Activated T-cell treated with anti-CD3 and anti-CD28 coated beads, Interleukin-2, amount 50 U/mL, for 72 hours (primary cell): ENCODE results near the gene ACOX3. TPM values are rescaled to one million over a fixed set of nuclear protein-coding genes. Genes with fewer than 3 reads are reported as not detected.

Experiments
- ATAC-seq, 2 donors: fragments of 150-1000 bp; cut with Tn5 transposase; replicated peaks in 1 of 2; 2 replicates each; pipeline ENCODE4 v1.10.0; 2021; ENCODE audit warnings: moderate library complexity in 2 of 2, mild to moderate bottlenecking in 1 of 2
- DNase-seq, 2 donors: peaks; one replicate each; pipeline ENCODE4 v3.0.0; 2021 to 2022; ENCODE audit warnings: mixed read lengths in 1 of 2
- H3K27ac Mint-ChIP-seq: one replicate; pipeline ENCODE4 v1.8.0; 2022; ENCODE audit warnings: mild to moderate bottlenecking, moderate library complexity, mixed read lengths
- H3K27me3 Mint-ChIP-seq: one replicate; pipeline ENCODE4 v1.8.0; 2022; ENCODE audit warnings: low read depth, mixed read lengths
- H3K36me3 Mint-ChIP-seq, 2 donors: one replicate each; pipeline ENCODE4 v1.8.0; 2022; ENCODE audit warnings: mixed read lengths in 2 of 2, mild to moderate bottlenecking in 1 of 2; ENCODE audit not compliant: insufficient read depth in 2 of 2
- H3K4me1 Mint-ChIP-seq: one replicate; pipeline ENCODE4 v1.8.0; 2022; ENCODE audit warnings: low read depth, mixed read lengths
- H3K4me3 Mint-ChIP-seq, 2 donors: one replicate each; pipeline ENCODE4 v1.8.0; 2022; ENCODE audit warnings: mild to moderate bottlenecking in 2 of 2, mixed read lengths in 2 of 2, moderate library complexity in 2 of 2
- H3K9me3 Mint-ChIP-seq, 2 donors: one replicate each; pipeline ENCODE4 v1.8.0; 2022; ENCODE audit warnings: mixed read lengths in 2 of 2
- total RNA-seq, 2 donors: library from RNA; stranded (reverse); gene quantifications; one replicate each; pipeline ENCODE4 v1.2.3, GENCODE V29; 2022

Gene ACOX3
- total RNA-seq, 2 donors from 2014 or later = 22.2 to 31.2 TPM

GRCh38 chr4:8364141-8364540, 76.4 kb downstream of the ACOX3 start:
- H3K4me3 Mint-ChIP-seq = no peak overlapping the region
- ATAC-seq (no peak), DNase-seq (no peak)
- H3K4me1 Mint-ChIP-seq = no peaks in the 10 kb centered on the region
- H3K36me3 Mint-ChIP-seq = peaks cover 6 to 9% of the 10 kb centered on the region in 2 donors
- no peak overlapping the region for H3K27ac Mint-ChIP-seq
- H3K9me3 Mint-ChIP-seq = peaks cover 2 to 3% of the 10 kb centered on the region in 2 donors
- no peaks in the 10 kb centered on the region for H3K27me3 Mint-ChIP-seq

- ATAC-seq = no peak
- H3K9me3 Mint-ChIP-seq = peaks cover 2 to 3% of the 10 kb centered on the region in 2 donors
- no peaks in the 10 kb centered on the region for H3K4me1 Mint-ChIP-seq
- DNase-seq = no peak
- H3K27me3 Mint-ChIP-seq = no peaks in the 10 kb centered on the region
- H3K36me3 Mint-ChIP-seq = peaks cover 6 to 9% of the 10 kb centered on the region in 2 donors
- H3K4me3 Mint-ChIP-seq = no peak overlapping the region
- H3K27ac Mint-ChIP-seq = no peak overlapping the region
Observed at GRCh38 chr4:8362483-8362882, 78.0 kb downstream of the ACOX3 start.

- Mint-ChIP-seq H3K4me1 (no peaks in the 10 kb centered on the region), H3K9me3 (peaks cover 2 to 3% of the 10 kb centered on the region in 2 donors), H3K27ac (no peak overlapping the region), H3K4me3 (no peak overlapping the region), H3K27me3 (peaks cover 6% of the 10 kb centered on the region), H3K36me3 (peaks cover 5 to 9% of the 10 kb centered on the region in 2 donors)
- no peak for DNase-seq
- ATAC-seq = no peak
Observed at GRCh38 chr4:8359193-8359592, 81.3 kb downstream of the ACOX3 start.

DNA sequence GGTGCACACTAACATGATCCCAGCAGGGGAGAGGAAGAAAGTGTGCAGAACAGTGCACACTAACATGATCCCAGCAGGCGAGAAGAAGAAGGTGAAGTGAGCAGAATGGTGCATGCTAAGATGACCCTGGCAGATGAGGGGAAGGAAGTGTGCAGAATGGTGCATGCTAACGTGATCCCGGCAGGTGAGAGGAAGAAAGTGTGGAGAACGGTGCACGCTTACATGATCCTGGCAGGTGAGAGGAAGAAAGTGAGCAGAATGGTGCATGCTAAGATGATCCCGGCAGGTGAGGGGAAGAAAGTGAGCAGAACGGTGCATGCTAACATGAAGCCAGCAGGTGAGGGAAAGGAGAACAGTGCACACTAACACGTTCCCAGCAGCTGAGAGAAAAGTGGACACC, 83.7 kb downstream of the ACOX3 start:
- Mint-ChIP-seq H3K4me1 (no peaks in the 10 kb centered on the region), H3K9me3 (no peaks in the 10 kb centered on the region), H3K27me3 (peaks cover 8% of the 10 kb centered on the region), H3K36me3 (peaks cover 0 to 4% of the 10 kb centered on the region in 2 donors), H3K27ac (no peak overlapping the region), H3K4me3 (no peak overlapping the region)
- no peak for DNase-seq
- no peak for ATAC-seq

- H3K27me3 Mint-ChIP-seq = peaks cover 8% of the 10 kb centered on the region
- no peaks in the 10 kb centered on the region for H3K4me1 Mint-ChIP-seq
- H3K4me3 Mint-ChIP-seq = no peak overlapping the region
- no peak overlapping the region for H3K27ac Mint-ChIP-seq
- H3K9me3 Mint-ChIP-seq = no peaks in the 10 kb centered on the region
- no peak for DNase-seq
- no peak for ATAC-seq
- H3K36me3 Mint-ChIP-seq = peaks cover 0 to 2% of the 10 kb centered on the region in 2 donors
Observed at GRCh38 chr4:8355864-8356565, 84.5 kb downstream of the ACOX3 start.

- no peak for ATAC-seq
- H3K27ac Mint-ChIP-seq = no peak overlapping the region
- H3K9me3 Mint-ChIP-seq = no peaks in the 10 kb centered on the region
- H3K4me3 Mint-ChIP-seq = no peak overlapping the region
- H3K4me1 Mint-ChIP-seq = no peaks in the 10 kb centered on the region
- H3K36me3 Mint-ChIP-seq = no peaks in the 10 kb centered on the region
- DNase-seq = no peak
- H3K27me3 Mint-ChIP-seq = peaks cover 8% of the 10 kb centered on the region
Observed at GRCh38 chr4:8355306-8355705, 85.2 kb downstream of the ACOX3 start.

- Mint-ChIP-seq H3K27ac (no peak overlapping the region), H3K9me3 (no peaks in the 10 kb centered on the region), H3K4me1 (no peaks in the 10 kb centered on the region), H3K36me3 (no peaks in the 10 kb centered on the region), H3K27me3 (peaks cover 8% of the 10 kb centered on the region), H3K4me3 (no peak overlapping the region)
- DNase-seq (no peak), ATAC-seq (no peak)
Observed at GRCh38 chr4:8353912-8354453, 86.5 kb downstream of the ACOX3 start.

DNA sequence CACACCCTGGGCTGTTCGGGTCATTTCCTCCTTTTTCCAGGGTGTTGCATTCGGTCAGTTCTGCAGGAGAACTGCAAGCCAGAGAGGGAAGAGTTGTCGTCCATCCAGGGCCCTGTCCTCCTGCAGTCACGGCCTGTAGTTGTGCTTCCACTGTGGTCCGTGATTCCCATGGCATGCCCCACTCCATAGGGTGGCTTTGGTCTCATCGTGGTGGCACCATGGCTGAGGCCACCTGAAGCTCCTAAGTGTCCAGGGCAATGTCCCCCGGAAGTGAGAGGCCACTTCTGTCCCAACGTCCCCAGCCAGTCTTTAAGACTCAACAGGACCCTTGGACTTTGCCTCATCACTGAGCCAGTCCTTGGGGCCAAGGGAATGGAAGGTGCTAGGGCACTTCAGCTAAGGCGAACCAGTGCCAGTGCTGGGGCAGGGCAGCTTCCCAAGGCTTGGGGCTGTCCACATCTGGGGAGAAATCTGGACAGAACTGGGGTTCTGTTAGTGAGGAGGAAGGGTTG, 87.3 kb downstream of the ACOX3 start:
- no peak for DNase-seq
- Mint-ChIP-seq H3K4me1 (no peaks in the 10 kb centered on the region), H3K27me3 (peaks cover 8% of the 10 kb centered on the region), H3K9me3 (no peaks in the 10 kb centered on the region), H3K27ac (no peak overlapping the region), H3K36me3 (no peaks in the 10 kb centered on the region), H3K4me3 (no peak overlapping the region)
- no peak for ATAC-seq

DNA sequence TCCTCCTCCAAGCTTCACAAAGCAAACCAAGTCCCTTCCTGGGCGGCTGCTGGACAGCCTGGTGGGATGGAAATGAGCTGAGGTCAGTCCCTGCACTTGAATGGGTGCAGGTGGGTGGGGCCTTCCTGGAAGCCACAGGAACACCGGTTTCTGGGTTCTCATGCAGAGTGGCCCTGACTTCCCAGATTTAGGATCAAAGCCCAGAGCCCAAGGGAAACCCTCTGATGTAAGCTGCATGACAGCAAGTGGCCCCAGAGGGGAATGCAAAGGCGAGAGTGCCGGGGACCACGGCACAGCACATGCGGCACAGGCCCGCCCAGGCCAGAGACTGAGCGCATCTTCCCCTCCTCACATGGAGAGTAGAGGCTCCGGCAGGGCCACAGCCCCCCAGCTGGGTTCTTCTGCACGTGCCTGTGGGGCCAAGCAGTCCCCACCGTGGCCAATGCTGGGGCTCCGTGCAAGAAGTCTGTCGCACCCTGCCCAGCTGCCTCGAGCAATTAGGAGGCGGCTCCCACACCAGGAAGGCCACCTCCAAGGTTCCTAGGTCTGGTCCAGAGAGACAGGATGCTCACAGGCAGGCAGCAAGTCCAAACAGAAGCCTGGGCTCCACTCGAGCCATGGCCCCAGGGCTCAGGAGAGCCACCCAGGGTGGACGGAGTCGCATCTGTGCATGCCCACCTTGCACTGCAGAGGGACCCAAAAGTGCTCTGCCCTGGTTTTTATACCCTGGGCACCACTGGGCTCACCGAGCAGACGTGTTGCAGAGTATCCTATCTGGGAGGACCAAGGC, 88.0 kb downstream of the ACOX3 start:
- DNase-seq (no peak), ATAC-seq (no peak)
- H3K27me3 Mint-ChIP-seq = peaks cover 8% of the 10 kb centered on the region
- no peaks in the 10 kb centered on the region for H3K36me3 Mint-ChIP-seq
- H3K4me3 Mint-ChIP-seq = no peak overlapping the region
- H3K9me3 Mint-ChIP-seq = no peaks in the 10 kb centered on the region
- no peaks in the 10 kb centered on the region for H3K4me1 Mint-ChIP-seq
- no peak overlapping the region for H3K27ac Mint-ChIP-seq

- H3K27me3 Mint-ChIP-seq = peaks cover 8% of the 10 kb centered on the region
- ATAC-seq = no peak
- DNase-seq = no peak
- no peak overlapping the region for H3K4me3 Mint-ChIP-seq
- no peak overlapping the region for H3K27ac Mint-ChIP-seq
- H3K9me3 Mint-ChIP-seq = no peaks in the 10 kb centered on the region
- no peaks in the 10 kb centered on the region for H3K4me1 Mint-ChIP-seq
- H3K36me3 Mint-ChIP-seq = no peaks in the 10 kb centered on the region
Observed at GRCh38 chr4:8351931-8352367, 88.6 kb downstream of the ACOX3 start.

- Mint-ChIP-seq H3K27me3 (peaks cover 8% of the 10 kb centered on the region), H3K9me3 (no peaks in the 10 kb centered on the region), H3K36me3 (no peaks in the 10 kb centered on the region), H3K27ac (no peak overlapping the region), H3K4me3 (no peak overlapping the region), H3K4me1 (no peaks in the 10 kb centered on the region)
- DNase-seq (no peak), ATAC-seq (no peak)
Observed at GRCh38 chr4:8350841-8351461, 89.6 kb downstream of the ACOX3 start.

DNA sequence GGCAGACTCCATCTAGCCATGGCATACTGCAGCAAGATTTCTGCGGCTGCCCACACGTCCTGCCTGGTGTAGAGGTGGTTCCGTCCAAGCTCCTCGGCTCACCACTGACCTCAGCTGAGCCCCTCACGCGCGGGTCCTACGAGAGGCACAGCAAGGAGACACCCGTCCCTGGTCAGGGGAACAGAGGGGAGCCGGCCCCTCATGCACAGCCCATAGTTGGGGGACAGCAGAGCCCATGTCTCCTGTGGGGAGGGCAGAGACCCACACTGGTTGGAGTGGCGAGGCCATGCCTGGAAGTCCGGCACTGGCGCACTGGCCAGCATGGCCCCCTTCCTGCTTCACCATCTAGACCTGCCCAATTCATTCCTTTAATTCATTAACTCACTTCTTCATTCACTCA, 90.2 kb downstream of the ACOX3 start:
- peaks cover 8% of the 10 kb centered on the region for H3K27me3 Mint-ChIP-seq
- no peak overlapping the region for H3K4me3 Mint-ChIP-seq
- H3K9me3 Mint-ChIP-seq = no peaks in the 10 kb centered on the region
- H3K36me3 Mint-ChIP-seq = no peaks in the 10 kb centered on the region
- no peaks in the 10 kb centered on the region for H3K4me1 Mint-ChIP-seq
- no peak overlapping the region for H3K27ac Mint-ChIP-seq
- DNase-seq = no peak
- ATAC-seq = no peak

DNA sequence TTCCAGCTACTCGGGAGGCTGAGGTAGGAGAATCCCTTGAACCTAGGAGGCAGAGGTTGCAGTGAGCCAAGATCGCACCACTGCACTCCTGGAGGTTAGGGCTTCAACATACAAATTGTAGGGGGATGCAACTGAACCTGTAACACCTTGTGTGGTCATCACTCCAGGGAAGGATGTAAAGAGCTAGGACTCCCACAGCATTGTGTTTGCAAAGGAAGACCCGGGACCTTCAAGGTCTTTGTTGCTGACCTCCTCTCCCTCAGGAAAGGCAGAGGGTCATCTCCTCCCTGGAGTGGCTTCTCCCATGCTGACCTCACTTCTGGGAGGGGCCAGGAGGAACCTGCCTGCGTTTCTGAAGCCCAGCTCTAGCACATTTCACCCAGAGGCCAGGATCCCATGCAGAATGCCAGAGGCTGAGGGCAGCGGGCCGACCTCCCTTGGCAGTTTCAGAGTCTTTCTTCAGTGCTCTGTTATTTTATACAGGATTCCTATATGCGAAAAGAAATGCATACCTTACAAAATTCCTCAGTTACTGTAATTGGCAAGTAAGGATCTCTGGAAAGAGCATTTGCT, 90.8 kb downstream of the ACOX3 start:
- Mint-ChIP-seq H3K36me3 (no peaks in the 10 kb centered on the region), H3K27me3 (peaks cover 7% of the 10 kb centered on the region), H3K4me1 (no peaks in the 10 kb centered on the region)

More for the DNA sequence above, 90.8 kb downstream of the ACOX3 start:
- no peak for ATAC-seq
- H3K27ac Mint-ChIP-seq = no peak overlapping the region
- no peak for DNase-seq
- no peak overlapping the region for H3K4me3 Mint-ChIP-seq
- H3K9me3 Mint-ChIP-seq = no peaks in the 10 kb centered on the region
